ENCODE results near the gene ASGR2.

DNA sequence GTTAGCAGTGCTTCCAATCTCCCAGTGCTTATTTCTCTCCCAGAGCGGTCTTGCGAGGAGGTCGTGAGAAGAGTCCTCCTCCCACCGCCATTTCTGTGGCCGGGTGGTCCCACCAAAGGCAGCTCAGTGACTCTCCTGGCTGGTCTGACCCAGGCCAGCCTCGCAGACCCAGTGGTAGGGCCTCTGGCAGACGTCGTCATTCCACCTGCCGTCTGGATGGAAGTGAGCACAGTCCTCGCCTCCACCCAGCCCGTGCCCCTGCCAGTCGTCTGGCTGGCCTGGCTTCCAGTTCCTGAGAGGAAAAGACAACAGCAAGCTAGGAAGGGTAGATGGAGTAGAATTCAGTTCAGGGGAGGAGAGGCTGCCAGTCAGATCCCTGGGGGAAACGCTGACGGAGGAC lies 39.7 kb downstream of the ASGR2 start:
- TF ChIP-seq YY1 (IDR thresholded peaks at IDR 0.05; ENCODE audit: insufficient read depth, insufficient read length), result no peak
- no peak for TF ChIP-seq SUZ12 (IDR thresholded peaks at IDR 0.05; ENCODE audit: extremely low read depth, insufficient read depth, insufficient read length)
- TF ChIP-seq ZNF274 (IDR thresholded peaks at IDR 0.05; ENCODE audit: low read depth, low read length), result no peak

Data from NT2/D1 (cell line).